ENCODE results near the gene CRTAP. TPM values are rescaled to one million over a fixed set of nuclear protein-coding genes. Genes with fewer than 3 reads are reported as not detected.
"Not testable (repeated sequence)": the region's sequence is repeated elsewhere in the genome, so short reads cannot be mapped to it uniquely, and the experiment has no call there.

The CRTAP gene
- total RNA-seq = 221 TPM
- long read RNA-seq, full-length matches to known transcripts = 267 of 328 reads
- long read RNA-seq, partial matches to known transcripts = 7 of 328 reads
- long read RNA-seq, other reads (novel, unspliced or antisense) = 54 of 328 reads

GRCh38 chr3:33113772-33114621 is at the start of gene CRTAP:
Gene CRTAP (plus strand): TSS chr3:33114014. CDS start chr3:33114078, 64 bp downstream.
- no peaks in the 10 kb centered on the region for H3K36me3 ChIP-seq
- peak; percentile 99 for DNase-seq
- intact Hi-C loops (cut with DNase I) = no loop called here
- H3K4me1 ChIP-seq = peaks cover 22% of the 10 kb centered on the region
- ATAC-seq = peak; percentile 95
- no peaks in the 10 kb centered on the region for H3K9me3 ChIP-seq
- H3K4me3 ChIP-seq = peak within 1 kb of the TSS; percentile 89
- H3K27ac ChIP-seq = peak within 1 kb of the TSS; percentile 97
- H3K27me3 ChIP-seq = no peaks in the 10 kb centered on the region
- TF ChIP-seq CTCF (IDR thresholded peaks at IDR 0.05) = no peak

- TF ChIP-seq CTCF (IDR thresholded peaks at IDR 0.05) = no peak
- ATAC-seq = no peak
- no peak for DNase-seq
- Histone ChIP-seq H3K27ac (no peak overlapping the region), H3K4me3 (no peak overlapping the region), H3K4me1 (no peaks in the 10 kb centered on the region), H3K9me3 (no peaks in the 10 kb centered on the region), H3K36me3 (peaks cover 86% of the 10 kb centered on the region), H3K27me3 (no peaks in the 10 kb centered on the region)
- intact Hi-C loops (cut with DNase I) = no loop called here
Observed at GRCh38 chr3:33064929-33065328, 48.9 kb upstream of the CRTAP start.

- ATAC-seq (no peak), DNase-seq (no peak)
- Histone ChIP-seq H3K36me3 (peaks cover 86% of the 10 kb centered on the region), H3K27me3 (no peaks in the 10 kb centered on the region), H3K4me3 (no peak overlapping the region), H3K4me1 (no peaks in the 10 kb centered on the region), H3K27ac (no peak overlapping the region), H3K9me3 (no peaks in the 10 kb centered on the region)
- no peak for TF ChIP-seq CTCF (IDR thresholded peaks at IDR 0.05)
- intact Hi-C loops (cut with DNase I) = no loop called here
Observed at GRCh38 chr3:33067484-33067883, 46.3 kb upstream of the CRTAP start.

- DNase-seq; H3K9me3 ChIP-seq; ATAC-seq; H3K27me3 ChIP-seq; H3K27ac ChIP-seq; H3K4me3 ChIP-seq; intact Hi-C loops (cut with DNase I); H3K4me1 ChIP-seq: not testable (repeated sequence)
- H3K36me3 ChIP-seq = peaks cover 67% of the 10 kb centered on the region
Observed at GRCh38 chr3:33069862-33070261, 44.0 kb upstream of the CRTAP start.

- no peak overlapping the region for H3K27ac ChIP-seq
- H3K4me3 ChIP-seq = no peak overlapping the region
Observed at GRCh38 chr3:33071181-33071580, 42.6 kb upstream of the CRTAP start.

More at GRCh38 chr3:33071181-33071580, 42.6 kb upstream of the CRTAP start:
- Histone ChIP-seq H3K9me3 (no peaks in the 10 kb centered on the region), H3K36me3 (peaks cover 56% of the 10 kb centered on the region), H3K4me1 (no peaks in the 10 kb centered on the region), H3K27me3 (no peaks in the 10 kb centered on the region)
- intact Hi-C loops (cut with DNase I) = no loop called here
- TF ChIP-seq CTCF (IDR thresholded peaks at IDR 0.05) = no peak
- ATAC-seq (no peak), DNase-seq (no peak)
